ENCODE results near the gene HIVEP1. TPM values are rescaled to one million over a fixed set of nuclear protein-coding genes. Genes with fewer than 3 reads are reported as not detected.

Gene HIVEP1
- total and polyA plus RNA-seq, 2 of the 8 experiments (the other 6 are each of a cell fraction or from before 2014, with no cell fraction given), result 22.6 to 23.1 TPM

DNA sequence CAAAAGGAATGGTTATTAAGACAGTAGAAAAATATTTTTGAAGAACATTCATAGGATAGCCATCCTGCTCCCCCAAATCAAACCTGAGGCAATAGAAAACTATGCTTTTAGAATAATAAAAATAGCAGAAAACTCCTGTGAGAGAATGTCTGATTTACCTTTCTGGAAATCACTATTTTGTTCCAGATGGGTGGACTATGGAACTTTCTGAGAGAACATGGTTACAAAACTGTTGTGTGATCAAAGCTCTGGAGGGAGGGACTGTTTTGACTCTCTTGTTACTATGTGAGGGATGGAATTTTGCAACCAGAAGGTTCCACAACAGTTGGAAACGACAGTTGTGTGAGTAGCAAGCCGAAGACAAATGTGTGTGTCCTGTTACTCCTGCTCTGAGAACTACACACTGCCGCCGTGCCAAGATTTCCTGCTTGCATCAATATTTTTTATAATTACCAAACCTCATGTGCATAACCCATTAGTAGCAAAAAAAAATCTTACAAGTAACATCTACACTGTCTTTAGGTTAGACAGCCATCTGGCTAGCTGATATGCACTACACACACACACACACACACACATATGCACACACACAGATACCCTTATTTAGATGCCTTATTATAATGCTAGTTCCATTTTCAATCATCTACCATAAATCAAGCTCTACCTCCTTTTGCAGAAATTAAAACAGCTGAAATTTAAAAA, 11.0 kb upstream of the HIVEP1 start:
- no peaks in the 10 kb centered on the region for H3K9me3 ChIP-seq (ENCODE audit: insufficient read depth in 2 of 2, low read depth in 1 of 2, low read length in 1 of 2)
- H3K79me2 ChIP-seq (ENCODE audit: control insufficient read depth in 1 of 2, insufficient read depth in 2 of 2, low read length in 2 of 2), result no peaks in the 10 kb centered on the region
- no peaks in the 10 kb centered on the region; the same call in 1 of the 2 replicates for H3K23me2 ChIP-seq (ENCODE audit: low read depth, low read length)
- no peak overlapping the region for H4K8ac ChIP-seq (ENCODE audit: extremely low read depth, insufficient read depth, low read length)
- 95% methylated on average over 4 of the region's 4 CpGs; no CpG with 5 or more reads in 1 of the 2 experiments for WGBS, 2 experiments (ENCODE audit: extremely low coverage in 1 of 2, insufficient coverage in 1 of 2, insufficient read length in 1 of 2, insufficient replicate concordance in 2 of 2, low coverage in 1 of 2, low lambda C conversion rate in 2 of 2, missing lambda C conversion rate in 1 of 2)
- H2AFZ ChIP-seq (ENCODE audit: low read length), result no peak overlapping the region
- H3K4me1 ChIP-seq (replicated peaks in 1 of 4; ENCODE audit: control insufficient read depth in 3 of 4, insufficient read depth in 4 of 4, low read length in 3 of 4), result no peaks in the 10 kb centered on the region
- no peak overlapping the region for H3K23ac ChIP-seq (ENCODE audit: insufficient read length)
- H4K5ac ChIP-seq (ENCODE audit: insufficient read length, low read depth, low read length), result no peak overlapping the region
- H3K79me1 ChIP-seq (ENCODE audit: low read depth, low read length), result no peaks in the 10 kb centered on the region
- no peak overlapping the region for H3K4me3 ChIP-seq (ENCODE audit: extremely low read depth in 1 of 4, insufficient read depth in 2 of 4, low read depth in 3 of 4, low read length in 4 of 4)
- H3K4me2 ChIP-seq (ENCODE audit: insufficient read depth in 1 of 2, low read depth in 2 of 2, low read length in 2 of 2), result no peak overlapping the region
- H2BK12ac ChIP-seq (ENCODE audit: low read depth, low read length), result no peak overlapping the region
- H3K9ac ChIP-seq (replicated peaks in 1 of 4; ENCODE audit: extremely low read depth in 1 of 4, low read depth in 3 of 4, low read length in 3 of 4), result no peak overlapping the region
- no peaks in the 10 kb centered on the region for H3K36me3 ChIP-seq (ENCODE audit: control insufficient read depth in 2 of 4, insufficient read depth in 4 of 4, low read length in 3 of 4)
- H3K27me3 ChIP-seq (replicated peaks in 1 of 4; ENCODE audit: control insufficient read depth in 3 of 4, extremely low read depth in 1 of 4, insufficient read depth in 3 of 4, low read length in 3 of 4), result 0 out of 7 replicates have a peak, but pooled peaks cover 0 to 2% (median 0%) of the 10 kb centered on the region in 4 experiments
- H3K18ac ChIP-seq (ENCODE audit: extremely low read depth, low read length), result no peak overlapping the region
- DNase-seq (ENCODE audit: low read depth in 1 of 2, low spot score in 2 of 2), result no peak
- no peak overlapping the region for H3K27ac ChIP-seq (ENCODE audit: low read depth, low read length)
- no peak overlapping the region for H2BK5ac ChIP-seq (ENCODE audit: low read depth, low read length)
- H3K56ac ChIP-seq (replicated peaks; ENCODE audit: insufficient read length, low read depth, low read length), result no peak overlapping the region
- ChIA-PET POLR2A (ENCODE audit: partially characterized antibody) (no interaction called here), CTCF (ENCODE audit: partially characterized antibody) (interaction anchor here (1.1 to 1.4 kb wide), 2 partner anchors 10 to 29 kb away, joined by 3 read pairs; no protein-coding TSS in a partner anchor)
- FAIRE-seq, result no peak
- no peak overlapping the region for H2BK20ac ChIP-seq (ENCODE audit: low read length)
- H3K4ac ChIP-seq (replicated peaks; ENCODE audit: insufficient read length, low read depth, low read length), result no peak overlapping the region
- H2BK120ac ChIP-seq (replicated peaks; ENCODE audit: low read depth, low read length), result no peak overlapping the region
- no peaks in the 10 kb centered on the region for H4K20me1 ChIP-seq (replicated peaks in 1 of 2; ENCODE audit: control insufficient read depth in 1 of 2, insufficient read depth in 2 of 2, low read length in 2 of 2)
- no peak overlapping the region for H3K14ac ChIP-seq (ENCODE audit: insufficient read length)
- no peak overlapping the region for H4K91ac ChIP-seq (replicated peaks; ENCODE audit: insufficient read length, low read length)
- H2BK15ac ChIP-seq (ENCODE audit: low read length), result no peak overlapping the region
- no peak overlapping the region for H2AK5ac ChIP-seq (ENCODE audit: low read depth, low read length)
- TF ChIP-seq RXRA (IDR thresholded peaks at IDR 0.05; ENCODE audit: insufficient read depth, low read depth, low read length) (no peak), TAF1 (IDR thresholded peaks at IDR 0.05; ENCODE audit: low read depth, low read length) (no peak), TAF7 (optimal IDR thresholded peaks at IDR 0.05; ENCODE audit: borderline replicate concordance, low read depth, low read length) (no peak), CHD1 (IDR thresholded peaks at IDR 0.05; ENCODE audit: low read depth, low read length) (no peak), SRF (IDR thresholded peaks at IDR 0.05; ENCODE audit: low read depth, low read length) (no peak), KDM1A (IDR thresholded peaks at IDR 0.05; ENCODE audit: borderline replicate concordance, low read length) (no peak), RNF2 (IDR thresholded peaks at IDR 0.05; ENCODE audit: borderline replicate concordance, low read depth, low read length, missing control alignments, poor library complexity, severe bottlenecking) (no peak), GTF2F1 (IDR thresholded peaks at IDR 0.05; ENCODE audit: borderline replicate concordance, low read depth, low read length) (no peak), HDAC6 (IDR thresholded peaks at IDR 0.05; ENCODE audit: low read depth, low read length) (no peak), KDM5A (IDR thresholded peaks at IDR 0.05; ENCODE audit: low read length) (no peak), SP1 (IDR thresholded peaks at IDR 0.05; ENCODE audit: low read depth, low read length) (no peak), SIN3A (conservative IDR thresholded peaks at IDR 0.05 in 1 of 2, IDR thresholded peaks at IDR 0.05 in 1 of 2; ENCODE audit: low read depth in 1 of 2, low read length in 2 of 2) (no peak), CBX5 (IDR thresholded peaks at IDR 0.05; ENCODE audit: low read depth, low read length) (no peak)
